Karpas-422 (cell line): ENCODE measurements around the gene PANK1. TPM values are rescaled to one million over a fixed set of nuclear protein-coding genes. Genes with fewer than 3 reads are reported as not detected.

Experiments
- DNase-seq: peaks from one replicate; pipeline ENCODE4 v3.0.0-alpha.2; 2015
- H2AFZ ChIP-seq: fragments of 200-600 bp; sonication (generic); 2 replicates; pipeline ENCODE4 v1.6.1; 2014; ENCODE audit warnings: antibody characterized with exemption, low read length, mixed read lengths
- H3K27ac ChIP-seq: fragments of 200-600 bp; sonication (generic); 2 replicates; pipeline ENCODE4 v1.5.1; 2014; ENCODE audit warnings: mild to moderate bottlenecking, low read length, moderate library complexity
- H3K27me3 ChIP-seq: fragments of 200-600 bp; sonication (generic); 2 replicates; pipeline ENCODE4 v1.6.1; 2014; ENCODE audit warnings: low read length, mixed read lengths
- H3K36me3 ChIP-seq: fragments of 200-600 bp; sonication (generic); 2 replicates; pipeline ENCODE4 v1.6.1; 2014; ENCODE audit warnings: low read length, mixed read lengths; ENCODE audit not compliant: insufficient read depth
- H3K4me1 ChIP-seq: fragments of 200-600 bp; sonication (generic); 2 replicates; pipeline ENCODE4 v1.6.1; 2014; ENCODE audit warnings: mild to moderate bottlenecking, low read length, mixed read lengths
- H3K4me2 ChIP-seq: fragments of 200-600 bp; sonication (generic); 2 replicates; pipeline ENCODE4 v1.6.1; 2014; ENCODE audit warnings: low read length, low read depth, mild to moderate bottlenecking; ENCODE audit not compliant: poor library complexity, severe bottlenecking
- H3K4me3 ChIP-seq: fragments of 200-600 bp; sonication (generic); 2 replicates; pipeline ENCODE4 v1.5.1; 2014; ENCODE audit warnings: mild to moderate bottlenecking, antibody characterized with exemption, low read length, mixed read lengths
- H3K79me2 ChIP-seq: fragments of 200-600 bp; sonication (generic); 2 replicates; pipeline ENCODE4 v1.6.1; 2014; ENCODE audit warnings: mild to moderate bottlenecking, low read length, mixed read lengths
- H3K9ac ChIP-seq: fragments of 200-600 bp; sonication (generic); 2 replicates; pipeline ENCODE4 v1.6.0; 2014; ENCODE audit warnings: low read length
- H3K9me2 ChIP-seq: fragments of 200-600 bp; sonication (generic), shearing (Covaris generic); replicated peaks from 2 replicates; pipeline ENCODE4 v1.6.0; 2014; ENCODE audit warnings: mild to moderate bottlenecking, low read length, moderate library complexity; ENCODE audit not compliant: insufficient read depth
- H3K9me3 ChIP-seq: fragments of 300-700, 200-600 bp; sonication (generic); 2 replicates; pipeline ENCODE4 v1.6.1; 2014; ENCODE audit warnings: low read length, mixed read lengths
- H4K20me1 ChIP-seq: fragments of 200-600 bp; sonication (generic); 2 replicates; pipeline ENCODE4 v1.6.1; 2014; ENCODE audit warnings: mild to moderate bottlenecking, antibody characterized with exemption, low read length, low read depth; ENCODE audit not compliant: insufficient read depth
- total RNA-seq: library from RNA; depleted of rRNA; stranded (reverse); fragments of >200 nt; shearing (Covaris generic); gene quantifications from 2 replicates; pipeline ENCODE4 v1.2.3, GENCODE V29; 2014; ENCODE audit warnings: low replicate concordance

Gene PANK1
- total RNA-seq, 1 experiment from 2014 or later, result 8.1 TPM

- no peaks in the 10 kb centered on the region for H3K9me2 ChIP-seq
- H3K4me2 ChIP-seq, result no peak overlapping the region
- H2AFZ ChIP-seq, result no peak overlapping the region
- H3K9ac ChIP-seq, result no peak overlapping the region
- no peaks in the 10 kb centered on the region for H3K9me3 ChIP-seq
- H3K4me3 ChIP-seq, result no peak overlapping the region
- DNase-seq, result no peak
- no peaks in the 10 kb centered on the region for H3K27me3 ChIP-seq
- no peaks in the 10 kb centered on the region for H3K79me2 ChIP-seq
- no peak overlapping the region for H3K27ac ChIP-seq
- H3K4me1 ChIP-seq, result no peaks in the 10 kb centered on the region
- H4K20me1 ChIP-seq, result no peaks in the 10 kb centered on the region
- H3K36me3 ChIP-seq, result no peaks in the 10 kb centered on the region
Observed at GRCh38 chr10:89563311-89563710, 81.7 kb downstream of the PANK1 start.

DNA sequence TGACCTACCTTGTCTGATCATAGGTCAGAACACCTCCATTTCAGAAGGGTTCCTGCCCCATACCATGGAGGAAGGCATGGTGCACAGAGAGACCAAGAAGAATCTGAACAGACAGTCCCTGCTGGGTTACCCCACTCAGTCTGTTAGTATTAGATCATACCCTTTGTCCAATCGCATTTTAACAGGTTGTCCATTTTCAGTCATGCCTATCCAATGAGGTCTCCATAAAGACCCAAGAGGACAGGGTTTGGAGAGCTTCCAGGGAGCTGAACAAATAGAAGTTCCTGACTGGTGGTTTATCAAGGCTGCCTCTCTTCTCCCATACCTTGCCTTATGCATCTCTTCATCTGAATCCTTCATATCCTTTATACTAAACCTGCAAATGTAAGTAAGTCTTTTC is 88.4 kb downstream of the PANK1 start:
- Histone ChIP-seq H2AFZ (no peak overlapping the region), H3K4me1 (no peaks in the 10 kb centered on the region), H3K9me2 (no peaks in the 10 kb centered on the region), H3K36me3 (no peaks in the 10 kb centered on the region), H3K4me3 (no peak overlapping the region), H3K9ac (no peak overlapping the region), H3K27ac (no peak overlapping the region), H3K27me3 (no peaks in the 10 kb centered on the region), H3K79me2 (no peaks in the 10 kb centered on the region), H4K20me1 (no peaks in the 10 kb centered on the region), H3K4me2 (no peak overlapping the region), H3K9me3 (no peaks in the 10 kb centered on the region)
- DNase-seq, result no peak

- Histone ChIP-seq H3K9me2 (no peaks in the 10 kb centered on the region), H3K4me2 (no peak overlapping the region), H3K9ac (no peak overlapping the region), H4K20me1 (no peaks in the 10 kb centered on the region), H3K4me1 (no peaks in the 10 kb centered on the region), H3K9me3 (no peaks in the 10 kb centered on the region), H3K79me2 (no peaks in the 10 kb centered on the region), H3K36me3 (no peaks in the 10 kb centered on the region), H3K27me3 (no peaks in the 10 kb centered on the region), H2AFZ (no peak overlapping the region), H3K27ac (no peak overlapping the region), H3K4me3 (no peak overlapping the region)
- no peak for DNase-seq
Observed at GRCh38 chr10:89555688-89556445, 89.2 kb downstream of the PANK1 start.

DNA sequence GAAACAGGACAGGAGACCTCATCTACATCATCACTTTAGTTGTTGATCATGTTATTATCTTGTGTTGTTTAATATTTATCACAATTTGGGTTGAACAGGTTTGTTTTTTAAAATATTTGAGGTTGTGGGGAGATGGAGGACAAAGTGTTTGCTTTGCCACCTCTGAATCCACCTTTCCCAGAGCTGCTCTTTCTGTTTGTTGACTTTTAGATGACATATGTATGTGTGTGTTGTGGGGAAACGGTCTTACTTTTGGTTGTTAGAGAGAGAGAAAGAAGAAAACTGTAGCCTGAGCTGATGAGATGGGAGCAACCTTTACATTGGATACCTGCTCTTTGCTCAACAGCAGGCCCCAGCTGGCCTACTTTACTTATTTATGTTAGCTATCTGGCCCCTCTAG is 90.6 kb downstream of the PANK1 start:
- Histone ChIP-seq H3K9ac (no peak overlapping the region), H3K4me2 (no peak overlapping the region), H3K9me2 (no peaks in the 10 kb centered on the region), H4K20me1 (no peaks in the 10 kb centered on the region), H3K9me3 (no peaks in the 10 kb centered on the region), H2AFZ (no peak overlapping the region), H3K36me3 (no peaks in the 10 kb centered on the region), H3K4me1 (no peaks in the 10 kb centered on the region), H3K79me2 (no peaks in the 10 kb centered on the region), H3K27me3 (no peaks in the 10 kb centered on the region), H3K27ac (no peak overlapping the region), H3K4me3 (no peak overlapping the region)
- DNase-seq, result no peak

GRCh38 chr10:89553064-89553734 is 91.8 kb downstream of the PANK1 start:
- Histone ChIP-seq H4K20me1 (no peaks in the 10 kb centered on the region), H3K36me3 (no peaks in the 10 kb centered on the region), H3K79me2 (no peaks in the 10 kb centered on the region), H3K9me2 (no peaks in the 10 kb centered on the region), H2AFZ (no peak overlapping the region), H3K9me3 (no peaks in the 10 kb centered on the region), H3K4me3 (no peak overlapping the region), H3K4me2 (no peak overlapping the region), H3K9ac (no peak overlapping the region), H3K27ac (no peak overlapping the region), H3K4me1 (no peaks in the 10 kb centered on the region), H3K27me3 (no peaks in the 10 kb centered on the region)
- DNase-seq, result no peak

GRCh38 chr10:89552213-89552612 is 92.8 kb downstream of the PANK1 start:
- Histone ChIP-seq H3K9me3 (no peaks in the 10 kb centered on the region), H3K27ac (no peak overlapping the region), H3K36me3 (no peaks in the 10 kb centered on the region), H2AFZ (no peak overlapping the region), H4K20me1 (no peaks in the 10 kb centered on the region), H3K9ac (no peak overlapping the region), H3K4me2 (no peak overlapping the region), H3K4me1 (no peaks in the 10 kb centered on the region), H3K27me3 (no peaks in the 10 kb centered on the region), H3K79me2 (no peaks in the 10 kb centered on the region), H3K4me3 (no peak overlapping the region), H3K9me2 (no peaks in the 10 kb centered on the region)
- no peak for DNase-seq

DNA sequence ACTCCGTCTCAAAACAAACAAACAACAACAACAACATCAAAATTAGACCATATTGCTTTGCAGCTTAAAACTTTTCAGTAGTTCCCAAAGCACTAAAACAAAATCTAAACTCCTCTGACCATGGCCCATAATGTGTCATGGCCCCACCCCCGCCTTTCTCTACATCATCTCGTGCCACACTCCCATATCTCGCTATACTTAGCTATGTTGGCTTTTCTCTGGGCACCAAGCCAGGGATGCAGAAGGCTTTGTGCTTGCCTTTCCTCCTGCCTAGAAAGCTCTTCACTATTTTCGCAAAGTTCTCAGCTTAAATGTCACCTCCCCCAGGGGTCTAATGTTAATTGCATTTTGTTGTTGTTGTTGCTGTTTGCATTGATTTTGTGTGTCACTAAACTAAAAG is 94.5 kb downstream of the PANK1 start:
- Histone ChIP-seq H3K79me2 (no peaks in the 10 kb centered on the region), H2AFZ (no peak overlapping the region)

DNA sequence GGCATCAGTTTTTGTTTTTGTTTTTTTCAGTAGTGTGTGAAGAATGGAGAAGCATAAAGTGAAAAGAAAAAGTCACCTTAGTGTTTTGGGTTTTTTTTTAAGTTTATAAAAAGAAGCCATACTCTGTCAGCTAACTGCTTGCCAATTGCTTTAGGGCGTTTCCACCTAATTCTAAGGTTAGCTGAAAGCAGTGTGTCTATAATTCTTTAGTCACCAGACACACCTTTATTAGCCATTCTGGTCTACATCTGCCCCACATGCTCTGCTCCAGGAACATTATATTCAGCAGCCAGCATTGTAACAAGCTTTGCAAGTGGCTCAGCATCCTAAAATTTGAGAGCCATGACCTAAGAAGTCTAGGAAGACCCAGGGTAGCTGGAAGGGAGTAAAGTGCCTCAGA is 95.5 kb downstream of the PANK1 start:
- H3K27ac ChIP-seq, result no peak overlapping the region
- no peaks in the 10 kb centered on the region for H3K9me3 ChIP-seq
- no peaks in the 10 kb centered on the region for H3K4me1 ChIP-seq
- no peak overlapping the region for H2AFZ ChIP-seq
- H3K27me3 ChIP-seq, result no peaks in the 10 kb centered on the region
- no peaks in the 10 kb centered on the region for H4K20me1 ChIP-seq
- H3K36me3 ChIP-seq, result no peaks in the 10 kb centered on the region
- no peaks in the 10 kb centered on the region for H3K79me2 ChIP-seq
- no peak for DNase-seq
- H3K4me2 ChIP-seq, result no peak overlapping the region
- no peak overlapping the region for H3K4me3 ChIP-seq
- H3K9me2 ChIP-seq, result no peaks in the 10 kb centered on the region
- H3K9ac ChIP-seq, result no peak overlapping the region

More for the DNA sequence above, 94.5 kb downstream of the PANK1 start:
- Histone ChIP-seq H3K4me1 (no peaks in the 10 kb centered on the region), H3K4me3 (no peak overlapping the region), H3K4me2 (no peak overlapping the region), H3K27ac (no peak overlapping the region), H3K27me3 (no peaks in the 10 kb centered on the region), H3K36me3 (no peaks in the 10 kb centered on the region), H4K20me1 (no peaks in the 10 kb centered on the region), H3K9me2 (no peaks in the 10 kb centered on the region), H3K9me3 (no peaks in the 10 kb centered on the region), H3K9ac (no peak overlapping the region)
- no peak for DNase-seq
